ENCODE results near the gene CTNNA2. TPM values are rescaled to one million over a fixed set of nuclear protein-coding genes. Genes with fewer than 3 reads are reported as not detected.

The CTNNA2 gene
- total RNA-seq, 1 experiment from 2014 or later: 5.5 TPM

GRCh38 chr2:79729532-79729931 is 216.7 kb downstream of the CTNNA2 start:
- Histone ChIP-seq H3K79me2 (ENCODE audit: insufficient read depth, low read length) (no peaks in the 10 kb centered on the region), H3K14ac (ENCODE audit: insufficient read depth, low read length) (no peak overlapping the region), H3K27ac (ENCODE audit: insufficient read length, low read depth, low read length) (no peak overlapping the region), H3K4me1 (ENCODE audit: insufficient read depth, low read length) (no peaks in the 10 kb centered on the region), H2BK20ac (ENCODE audit: low read depth, low read length, poor library complexity, severe bottlenecking) (no peak overlapping the region), H3K18ac (ENCODE audit: insufficient read length, low read depth, low read length) (no peak overlapping the region), H3K23me2 (ENCODE audit: insufficient read length, low read depth, low read length, poor library complexity, severe bottlenecking) (no peaks in the 10 kb centered on the region), H3K27me3 (ENCODE audit: insufficient read depth, low read length) (no peaks in the 10 kb centered on the region), H4K8ac (replicated peaks; ENCODE audit: insufficient read length, low read depth, low read length) (no peak overlapping the region), H3K56ac (ENCODE audit: insufficient read length, low read depth, low read length) (no peak overlapping the region), H2BK12ac (ENCODE audit: insufficient read length, low read depth, low read length) (no peak overlapping the region), H3K4ac (ENCODE audit: low read depth, low read length) (no peak overlapping the region), H2BK15ac (ENCODE audit: low read depth, low read length) (no peak overlapping the region), H3K79me1 (ENCODE audit: insufficient read depth, low read depth, low read length, poor library complexity, severe bottlenecking) (no peaks in the 10 kb centered on the region), H2BK5ac (ENCODE audit: insufficient read length, low read length) (no peak overlapping the region), H4K5ac (ENCODE audit: insufficient read length, low read depth, low read length) (no peak overlapping the region), H2AFZ (ENCODE audit: low read length) (no peak overlapping the region), H3K9me3 (ENCODE audit: control insufficient read depth, low read depth, low read length) (no peaks in the 10 kb centered on the region), H4K91ac (ENCODE audit: insufficient read length, low read depth, low read length) (no peak overlapping the region), H2BK120ac (ENCODE audit: low read depth, low read length, poor library complexity, severe bottlenecking) (no peak overlapping the region), H2AK5ac (ENCODE audit: insufficient read length, low read length) (no peak overlapping the region), H3T11ph (ENCODE audit: low read length) (no peak overlapping the region), H3K4me2 (ENCODE audit: insufficient read depth, insufficient read length, low read length) (no peak overlapping the region), H4K20me1 (ENCODE audit: control insufficient read depth, insufficient read depth, insufficient read length) (no peaks in the 10 kb centered on the region), H3K9ac (ENCODE audit: extremely low read depth, insufficient read length, low read length) (no peak overlapping the region), H3K23ac (ENCODE audit: insufficient read length, low read depth, low read length) (no peak overlapping the region)
- H3K4me3 Mint-ChIP-seq: no peak overlapping the region
- H3K4me1 Mint-ChIP-seq: peaks cover 6% of the 10 kb centered on the region in 2 experiments
- DNase-seq: no peak
- WGBS (ENCODE audit: extremely low coverage, insufficient read length, low lambda C conversion rate): no CpG with 5 or more reads among the region's 1 CpG
- H3K36me3 Mint-ChIP-seq (ENCODE audit: insufficient read depth in 1 of 3, low read depth in 3 of 3): peaks cover 3% of the 10 kb centered on the region in 3 experiments; a peak in 3 of 7 replicates
- no peaks in the 10 kb centered on the region for H3K27me3 Mint-ChIP-seq (ENCODE audit: low read depth)
- no peak overlapping the region for H3K27ac Mint-ChIP-seq
- peaks cover 5 to 6% of the 10 kb centered on the region in 2 experiments; a peak in 3 of 5 replicates for H3K9me3 Mint-ChIP-seq
- TF ChIP-seq CTCF (conservative IDR thresholded peaks at IDR 0.05): no peak

Data from H9 (cell line).